BLaER1 treated with 17β-estradiol and CSF1 and Interleukin-3, amounts not matched to agents 10 nM and 100 nM (cell line): Measurements from ENCODE around the gene GPR158.

Experiments
- H3K27ac ChIP-seq, 11 experiments: shearing (Covaris generic); formaldehyde crosslinking; 2 replicates each; pipeline ENCODE4 v1.8.1; 2022
- H3K27me3 ChIP-seq, 11 experiments: shearing (Covaris generic); formaldehyde crosslinking; 2 replicates each; pipeline ENCODE4 v1.8.1; 2022
- H3K36me3 ChIP-seq, 11 experiments: shearing (Covaris generic); formaldehyde crosslinking; 2 replicates each; pipeline ENCODE4 v1.8.1; 2022
- H3K4me1 ChIP-seq, 10 experiments: shearing (Covaris generic); formaldehyde crosslinking; 2 replicates each; pipeline ENCODE4 v1.8.1; 2022
- H3K4me2 ChIP-seq, 11 experiments: shearing (Covaris generic); formaldehyde crosslinking; 2 replicates each; pipeline ENCODE4 v1.8.1; 2022
- H3K4me3 ChIP-seq, 10 experiments: shearing (Covaris generic); formaldehyde crosslinking; 2 replicates each; pipeline ENCODE4 v1.8.1; 2022
- H3K9ac ChIP-seq, 11 experiments: shearing (Covaris generic); formaldehyde crosslinking; 2 replicates each; pipeline ENCODE4 v1.8.1; 2022
- H3K9me3 ChIP-seq, 11 experiments: shearing (Covaris generic); formaldehyde crosslinking; replicated peaks in 1 of 11; 2 replicates each; pipeline ENCODE4 v1.8.1; 2022
- H4K20me1 ChIP-seq, 11 experiments: shearing (Covaris generic); formaldehyde crosslinking; 2 replicates each; pipeline ENCODE4 v1.8.1; 2022
- Cebpa-rat ChIP-seq, 11 experiments: shearing (Covaris generic); IDR thresholded peaks; 2 replicates each; pipeline ENCODE4 v1.8.1; 2022

Gene GPR158

DNA sequence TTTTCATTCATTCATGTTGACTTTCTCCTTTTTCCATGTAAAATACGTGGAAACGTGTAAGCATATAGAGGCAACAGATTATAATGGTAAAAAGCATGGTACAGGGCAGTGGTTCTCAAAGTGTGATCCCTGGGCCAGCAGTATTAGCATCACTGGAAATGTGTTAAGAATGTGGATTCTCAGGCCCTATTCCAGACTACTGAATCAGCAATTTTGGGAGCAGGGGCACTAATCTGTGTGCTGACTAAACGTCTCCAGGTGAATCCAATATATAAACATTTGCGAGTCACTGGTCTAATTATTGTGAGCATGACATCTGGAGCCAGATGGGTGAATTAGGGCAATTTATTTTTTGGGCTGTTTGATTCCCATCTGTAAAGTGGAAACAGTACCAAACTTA is 5.1 kb upstream of the GPR158 start:
- Histone ChIP-seq H3K27me3 (no peaks in the 10 kb centered on the region), H3K4me1 (no peaks in the 10 kb centered on the region), H3K4me2 (no peak overlapping the region), H3K9me3 (peaks cover 5 to 10% (median 7%) of the 10 kb centered on the region in 11 experiments), H3K36me3 (no peaks in the 10 kb centered on the region), H4K20me1 (no peaks in the 10 kb centered on the region), H3K9ac (no peak overlapping the region), H3K27ac (no peak overlapping the region), H3K4me3 (no peak overlapping the region)
- no peak for TF ChIP-seq Cebpa-rat (IDR thresholded peaks at IDR 0.05)

DNA sequence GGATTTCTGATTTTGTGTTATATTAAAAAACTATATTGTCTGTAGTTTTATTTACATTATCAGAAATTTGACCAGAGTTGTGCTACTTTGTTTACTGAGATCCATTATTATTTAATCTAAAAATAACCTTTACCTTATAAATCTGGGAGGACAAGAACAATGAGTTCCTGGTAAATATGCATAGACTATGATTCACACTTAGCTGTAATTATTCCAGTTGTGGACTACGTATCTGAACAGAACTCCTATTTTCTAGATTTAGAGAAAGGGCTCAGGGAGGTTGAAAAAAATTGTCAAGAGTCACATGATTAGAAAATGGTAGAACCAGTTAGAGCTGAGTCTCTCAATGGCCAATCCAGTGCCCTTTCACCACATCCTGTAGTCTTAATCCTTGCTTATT is 4.2 kb upstream of the GPR158 start:
- peaks cover 14 to 19% (median 16%) of the 10 kb centered on the region in 11 experiments for H3K9me3 ChIP-seq
- TF ChIP-seq Cebpa-rat (IDR thresholded peaks at IDR 0.05): no peak
- no peaks in the 10 kb centered on the region for H3K36me3 ChIP-seq
- H3K9ac ChIP-seq: no peak overlapping the region
- H4K20me1 ChIP-seq: no peaks in the 10 kb centered on the region
- H3K27ac ChIP-seq: no peak overlapping the region
- H3K27me3 ChIP-seq: no peaks in the 10 kb centered on the region
- no peak overlapping the region for H3K4me3 ChIP-seq
- no peak overlapping the region for H3K4me2 ChIP-seq
- H3K4me1 ChIP-seq: no peaks in the 10 kb centered on the region

DNA sequence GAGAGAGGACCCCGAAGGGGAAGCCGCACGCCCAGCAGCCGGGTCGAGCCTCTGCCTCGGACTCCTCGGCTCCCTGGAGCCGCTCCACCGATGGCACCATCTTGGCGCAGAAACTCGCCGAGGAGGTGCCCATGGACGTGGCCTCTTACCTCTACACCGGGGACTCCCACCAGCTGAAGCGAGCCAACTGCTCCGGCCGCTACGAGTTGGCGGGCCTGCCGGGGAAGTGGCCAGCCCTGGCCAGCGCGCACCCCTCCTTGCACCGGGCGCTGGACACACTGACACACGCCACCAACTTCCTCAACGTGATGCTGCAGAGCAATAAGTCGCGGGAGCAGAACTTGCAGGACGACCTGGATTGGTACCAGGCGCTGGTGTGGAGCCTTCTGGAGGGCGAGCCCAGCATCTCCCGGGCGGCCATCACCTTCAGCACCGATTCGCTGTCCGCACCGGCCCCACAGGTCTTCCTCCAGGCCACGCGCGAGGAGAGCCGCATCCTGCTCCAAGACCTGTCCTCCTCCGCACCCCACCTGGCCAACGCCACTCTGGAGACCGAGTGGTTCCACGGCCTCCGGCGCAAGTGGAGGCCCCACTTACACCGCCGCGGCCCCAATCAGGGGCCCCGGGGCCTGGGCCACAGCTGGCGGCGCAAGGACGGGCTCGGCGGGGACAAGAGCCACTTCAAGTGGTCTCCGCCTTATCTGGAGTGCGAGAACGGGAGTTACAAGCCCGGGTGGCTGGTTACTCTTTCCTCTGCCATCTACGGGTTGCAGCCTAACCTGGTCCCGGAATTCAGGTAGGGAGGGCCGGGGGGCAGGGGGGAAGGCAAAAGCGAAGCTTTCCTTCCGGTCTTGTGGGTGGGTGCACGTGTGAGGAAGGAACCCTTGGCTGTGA is 973 bp downstream of the GPR158 start:
- Histone ChIP-seq H3K27me3 (no peaks in the 10 kb centered on the region), H3K36me3 (no peaks in the 10 kb centered on the region), H3K4me1 (0 out of 20 replicates have a peak, but pooled peaks cover 0 to 7% (median 0%) of the 10 kb centered on the region in 10 experiments), H3K4me3 (no peak overlapping the region), H3K9ac (no peak overlapping the region), H4K20me1 (no peaks in the 10 kb centered on the region), H3K27ac (no peak overlapping the region), H3K4me2 (no peak overlapping the region), H3K9me3 (peaks cover 19 to 30% (median 26%) of the 10 kb centered on the region in 11 experiments)
- TF ChIP-seq Cebpa-rat (IDR thresholded peaks at IDR 0.05): no peak

DNA sequence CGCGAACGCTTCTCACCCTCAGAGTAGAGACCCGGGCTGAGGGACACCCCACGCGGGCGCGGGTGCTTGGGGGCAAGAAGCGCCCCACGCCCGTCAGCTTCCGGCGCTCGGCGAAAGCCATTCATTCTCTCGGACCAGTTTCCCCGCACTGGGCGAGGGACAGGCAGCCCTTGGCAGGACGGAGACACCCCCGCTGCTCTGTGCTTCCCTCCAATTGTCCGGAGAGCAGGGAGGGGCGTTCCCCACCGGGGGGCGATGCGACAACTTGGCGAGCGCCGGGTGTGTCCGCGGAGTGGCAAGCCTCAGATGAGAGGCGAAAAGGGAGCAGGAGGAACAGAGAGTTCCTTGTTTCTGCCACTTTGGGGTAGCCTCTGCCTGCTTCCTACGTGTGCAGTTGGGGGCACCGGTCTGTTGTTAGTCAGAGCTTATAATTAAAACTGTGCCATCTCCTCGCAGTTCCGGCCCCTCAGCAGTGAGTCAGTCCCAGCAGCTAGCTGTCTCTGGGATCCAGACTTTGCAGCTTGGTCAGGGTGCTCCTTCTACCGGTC is 1.7 kb downstream of the GPR158 start:
- Histone ChIP-seq H3K4me1 (0 out of 20 replicates have a peak, but pooled peaks cover 0 to 7% (median 0%) of the 10 kb centered on the region in 10 experiments), H3K4me3 (no peak overlapping the region), H3K36me3 (no peaks in the 10 kb centered on the region), H4K20me1 (no peaks in the 10 kb centered on the region), H3K27me3 (no peaks in the 10 kb centered on the region), H3K9ac (no peak overlapping the region), H3K27ac (no peak overlapping the region), H3K9me3 (peaks cover 19 to 30% (median 26%) of the 10 kb centered on the region in 11 experiments), H3K4me2 (no peak overlapping the region)
- no peak for TF ChIP-seq Cebpa-rat (IDR thresholded peaks at IDR 0.05)

DNA sequence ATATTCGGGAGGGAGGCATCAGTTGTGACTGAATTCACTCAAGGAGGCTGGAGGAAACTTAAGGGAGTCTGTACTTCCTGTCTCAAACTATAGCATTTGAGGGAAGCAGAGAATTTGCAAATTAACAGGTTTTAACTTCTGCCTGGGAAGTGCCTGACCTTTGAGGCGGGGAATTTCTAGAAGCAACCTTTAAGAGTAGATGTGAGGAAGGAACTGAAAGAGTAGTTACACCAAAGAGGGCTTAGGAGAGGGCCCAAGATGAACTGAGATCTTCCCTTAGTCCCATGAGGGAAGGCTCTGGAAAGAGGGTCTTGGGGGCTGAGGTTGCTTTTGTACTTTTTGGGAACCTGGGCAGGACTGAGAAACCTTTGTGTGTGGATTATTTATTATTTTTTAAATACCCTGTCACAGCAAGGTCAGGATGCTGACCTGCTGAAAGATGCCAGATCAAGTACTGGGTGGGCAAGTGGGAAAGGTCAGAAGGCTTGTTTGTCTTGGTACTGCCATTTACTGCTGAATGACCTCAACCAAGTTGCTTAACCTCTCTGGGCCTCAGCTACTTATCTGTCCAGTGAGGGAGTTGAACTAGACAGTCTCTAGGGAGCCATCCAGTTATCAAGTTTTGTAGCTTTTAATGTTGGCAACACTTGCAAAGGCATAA is 2.4 kb downstream of the GPR158 start:
- no peak overlapping the region; a peak in 1 of 22 replicates for H3K4me2 ChIP-seq
- no peak for TF ChIP-seq Cebpa-rat (IDR thresholded peaks at IDR 0.05)
- H3K27me3 ChIP-seq: no peaks in the 10 kb centered on the region
- no peak overlapping the region for H3K9ac ChIP-seq
- H3K4me1 ChIP-seq: 0 out of 20 replicates have a peak, but pooled peaks cover 0 to 7% (median 0%) of the 10 kb centered on the region in 10 experiments
- no peaks in the 10 kb centered on the region for H3K36me3 ChIP-seq
- no peaks in the 10 kb centered on the region for H4K20me1 ChIP-seq
- H3K4me3 ChIP-seq: no peak overlapping the region
- H3K9me3 ChIP-seq: peaks cover 19 to 30% (median 26%) of the 10 kb centered on the region in 11 experiments
- no peak overlapping the region for H3K27ac ChIP-seq

- Histone ChIP-seq H3K27ac (no peak overlapping the region), H3K27me3 (no peaks in the 10 kb centered on the region), H3K4me2 (no peak overlapping the region), H3K9ac (no peak overlapping the region), H3K4me1 (0 out of 20 replicates have a peak, but pooled peaks cover 0 to 7% (median 0%) of the 10 kb centered on the region in 10 experiments), H4K20me1 (no peaks in the 10 kb centered on the region), H3K4me3 (no peak overlapping the region), H3K9me3 (peaks cover 19 to 30% (median 26%) of the 10 kb centered on the region in 11 experiments), H3K36me3 (no peaks in the 10 kb centered on the region)
- no peak for TF ChIP-seq Cebpa-rat (IDR thresholded peaks at IDR 0.05)
Observed at GRCh38 chr10:25177754-25178135, 2.9 kb downstream of the GPR158 start.

DNA sequence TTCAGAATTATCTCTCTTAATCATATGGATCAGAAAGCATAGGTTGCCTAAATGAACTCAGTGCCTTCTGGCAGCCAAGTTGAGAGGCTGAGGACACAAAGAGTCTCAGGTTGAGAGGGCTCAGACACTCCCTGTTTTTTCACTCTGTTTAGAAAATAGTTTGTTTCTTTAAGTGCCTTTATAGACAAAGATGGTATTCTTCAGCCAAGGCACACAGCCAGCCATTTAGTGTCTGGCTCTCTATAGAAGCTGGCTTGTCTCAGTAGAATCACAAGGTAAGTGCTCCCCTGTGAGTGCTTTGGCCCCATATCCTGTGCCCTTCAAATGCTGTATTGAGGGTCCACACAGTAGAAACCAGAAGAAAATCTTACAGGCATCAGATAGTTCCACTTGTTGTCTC is 3.6 kb downstream of the GPR158 start:
- Histone ChIP-seq H3K4me1 (0 out of 20 replicates have a peak, but pooled peaks cover 0 to 7% (median 0%) of the 10 kb centered on the region in 10 experiments), H3K9me3 (peaks cover 19 to 30% (median 26%) of the 10 kb centered on the region in 11 experiments), H3K4me2 (no peak overlapping the region), H3K27ac (no peak overlapping the region), H3K4me3 (no peak overlapping the region), H4K20me1 (no peaks in the 10 kb centered on the region), H3K36me3 (no peaks in the 10 kb centered on the region), H3K9ac (no peak overlapping the region), H3K27me3 (no peaks in the 10 kb centered on the region)
- TF ChIP-seq Cebpa-rat (IDR thresholded peaks at IDR 0.05): no peak

GRCh38 chr10:25180801-25181200 is 6.0 kb downstream of the GPR158 start:
- H3K4me3 ChIP-seq: no peak overlapping the region
- H3K4me2 ChIP-seq: no peak overlapping the region
- no peak overlapping the region for H3K27ac ChIP-seq
- no peaks in the 10 kb centered on the region for H3K36me3 ChIP-seq
- H3K9me3 ChIP-seq: peaks cover 3 to 10% (median 8%) of the 10 kb centered on the region in 11 experiments
- H3K9ac ChIP-seq: no peak overlapping the region
- H3K4me1 ChIP-seq: 0 out of 20 replicates have a peak, but pooled peaks cover 0 to 7% (median 0%) of the 10 kb centered on the region in 10 experiments
- H4K20me1 ChIP-seq: no peaks in the 10 kb centered on the region
- H3K27me3 ChIP-seq: no peaks in the 10 kb centered on the region
- no peak for TF ChIP-seq Cebpa-rat (IDR thresholded peaks at IDR 0.05)

DNA sequence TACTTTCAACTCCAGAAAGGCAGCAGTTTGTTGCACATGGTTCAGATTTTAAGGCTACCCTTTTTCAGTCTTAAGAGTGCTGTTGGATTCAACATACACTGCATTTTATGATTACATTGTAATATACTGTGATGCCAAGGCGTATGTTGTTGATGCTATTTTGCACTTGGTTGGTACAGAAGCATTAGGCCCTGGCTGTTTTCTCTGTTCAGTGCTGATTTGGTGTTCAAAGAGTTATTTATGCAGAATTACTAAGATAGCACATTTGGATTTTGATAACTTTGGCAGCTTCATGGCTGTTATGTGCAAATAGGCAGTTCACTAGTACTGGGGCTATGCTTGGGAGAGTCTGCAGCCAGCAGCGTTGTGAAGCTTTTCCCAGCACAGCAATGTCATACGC is 7.8 kb downstream of the GPR158 start:
- Histone ChIP-seq H4K20me1 (no peaks in the 10 kb centered on the region), H3K9ac (no peak overlapping the region), H3K4me1 (no peaks in the 10 kb centered on the region), H3K27ac (no peak overlapping the region), H3K36me3 (no peaks in the 10 kb centered on the region), H3K27me3 (no peaks in the 10 kb centered on the region), H3K4me2 (no peak overlapping the region), H3K9me3 (no peaks in the 10 kb centered on the region), H3K4me3 (no peak overlapping the region)
- TF ChIP-seq Cebpa-rat (IDR thresholded peaks at IDR 0.05): no peak
